LNCAP (cell line): Measurements from ENCODE around the gene TSR3.

Source experiments
- TF ChIP-seq, protein P1 (sequence below): fragments of 450-650 bp; IDR thresholded peaks from 2 replicates; pipeline ENCODE4 v1.5.1; 2017; ENCODE audit warnings: mild to moderate bottlenecking

Gene TSR3

DNA sequence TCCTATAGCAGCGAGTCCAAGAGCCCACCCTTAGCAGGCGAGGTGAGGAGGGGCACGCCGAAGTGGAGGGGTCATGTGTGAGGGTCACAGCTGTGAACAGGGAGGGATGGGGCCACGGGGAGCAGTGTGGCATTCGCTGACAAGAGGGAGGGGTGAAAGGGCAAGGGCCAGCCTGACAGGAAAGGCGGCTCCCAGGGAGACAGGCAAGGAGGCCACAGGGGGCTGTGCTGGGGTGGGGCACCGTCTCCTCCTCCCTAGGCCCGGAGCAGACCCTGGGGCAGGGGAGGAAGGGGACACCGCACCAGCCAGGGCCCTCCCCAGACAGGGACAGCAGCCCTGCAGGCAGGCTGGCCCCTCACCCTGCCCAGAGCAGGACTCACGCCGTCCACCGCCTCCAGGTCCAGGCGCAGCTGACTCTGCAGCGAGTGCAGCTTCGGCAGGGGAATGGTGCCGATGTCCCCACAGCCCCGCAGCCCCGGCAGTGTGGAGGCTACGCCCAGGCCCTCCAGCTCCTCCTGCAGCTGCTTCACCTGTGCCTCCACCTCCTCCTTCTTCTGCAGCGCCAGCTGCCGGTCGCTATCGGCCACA, 15.1 kb upstream of the TSR3 start:
- TF ChIP-seq, protein P1, sequence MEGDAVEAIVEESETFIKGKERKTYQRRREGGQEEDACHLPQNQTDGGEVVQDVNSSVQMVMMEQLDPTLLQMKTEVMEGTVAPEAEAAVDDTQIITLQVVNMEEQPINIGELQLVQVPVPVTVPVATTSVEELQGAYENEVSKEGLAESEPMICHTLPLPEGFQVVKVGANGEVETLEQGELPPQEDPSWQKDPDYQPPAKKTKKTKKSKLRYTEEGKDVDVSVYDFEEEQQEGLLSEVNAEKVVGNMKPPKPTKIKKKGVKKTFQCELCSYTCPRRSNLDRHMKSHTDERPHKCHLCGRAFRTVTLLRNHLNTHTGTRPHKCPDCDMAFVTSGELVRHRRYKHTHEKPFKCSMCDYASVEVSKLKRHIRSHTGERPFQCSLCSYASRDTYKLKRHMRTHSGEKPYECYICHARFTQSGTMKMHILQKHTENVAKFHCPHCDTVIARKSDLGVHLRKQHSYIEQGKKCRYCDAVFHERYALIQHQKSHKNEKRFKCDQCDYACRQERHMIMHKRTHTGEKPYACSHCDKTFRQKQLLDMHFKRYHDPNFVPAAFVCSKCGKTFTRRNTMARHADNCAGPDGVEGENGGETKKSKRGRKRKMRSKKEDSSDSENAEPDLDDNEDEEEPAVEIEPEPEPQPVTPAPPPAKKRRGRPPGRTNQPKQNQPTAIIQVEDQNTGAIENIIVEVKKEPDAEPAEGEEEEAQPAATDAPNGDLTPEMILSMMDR, result no peak

DNA sequence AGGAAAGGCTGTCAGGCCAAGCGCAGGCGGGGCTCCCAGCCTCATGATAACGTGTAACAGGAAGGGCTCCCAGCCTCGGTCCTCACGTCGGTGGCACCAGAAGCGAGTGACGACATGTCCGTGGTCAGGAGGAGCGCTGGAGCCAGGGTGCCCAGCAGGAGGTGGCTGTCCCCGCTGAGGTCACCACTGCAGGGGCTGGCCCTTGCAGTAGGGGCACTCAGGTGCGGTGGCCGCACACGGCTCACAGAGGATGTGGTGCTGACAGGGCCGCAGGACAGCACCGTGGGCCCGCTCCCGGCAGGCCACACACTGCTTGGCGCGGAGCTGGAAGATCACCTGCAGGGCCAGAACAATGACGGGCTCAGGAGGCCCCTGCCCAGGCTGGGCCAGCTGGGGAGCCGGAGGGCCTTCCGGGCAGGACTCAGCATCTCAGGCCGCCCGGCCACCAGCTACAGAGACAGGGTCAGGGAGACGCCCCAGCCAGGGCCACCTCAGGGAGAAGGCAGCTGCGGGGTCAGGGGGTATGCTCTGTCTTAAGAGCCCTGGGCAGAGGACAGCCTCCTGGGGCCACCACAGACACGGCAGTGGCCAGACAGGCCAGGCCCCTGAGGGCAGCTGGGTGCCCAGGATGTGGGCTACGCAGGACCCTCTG, 14.5 kb upstream of the TSR3 start:
- TF ChIP-seq, protein P1, result no peak

DNA sequence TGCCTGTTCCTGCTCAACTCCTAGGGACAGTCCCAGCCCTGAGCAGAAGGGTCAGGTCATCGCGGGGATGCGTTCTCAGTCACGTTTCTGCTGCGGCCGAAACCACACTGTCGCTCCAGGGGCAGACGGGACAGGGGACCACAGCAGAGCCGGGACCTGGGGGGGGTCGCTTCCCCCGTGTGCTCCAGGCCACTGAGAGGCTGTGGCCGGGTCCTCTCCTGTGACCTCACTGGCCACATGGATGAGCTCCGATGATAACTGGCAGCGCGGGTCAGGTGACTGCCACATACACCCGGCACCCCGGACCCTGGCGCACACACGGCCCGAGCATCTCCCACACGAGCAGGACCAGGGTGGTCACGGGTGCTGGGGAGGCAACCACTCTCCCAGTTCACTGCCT, 12.8 kb upstream of the TSR3 start:
- TF ChIP-seq, protein P1, result no peak

DNA sequence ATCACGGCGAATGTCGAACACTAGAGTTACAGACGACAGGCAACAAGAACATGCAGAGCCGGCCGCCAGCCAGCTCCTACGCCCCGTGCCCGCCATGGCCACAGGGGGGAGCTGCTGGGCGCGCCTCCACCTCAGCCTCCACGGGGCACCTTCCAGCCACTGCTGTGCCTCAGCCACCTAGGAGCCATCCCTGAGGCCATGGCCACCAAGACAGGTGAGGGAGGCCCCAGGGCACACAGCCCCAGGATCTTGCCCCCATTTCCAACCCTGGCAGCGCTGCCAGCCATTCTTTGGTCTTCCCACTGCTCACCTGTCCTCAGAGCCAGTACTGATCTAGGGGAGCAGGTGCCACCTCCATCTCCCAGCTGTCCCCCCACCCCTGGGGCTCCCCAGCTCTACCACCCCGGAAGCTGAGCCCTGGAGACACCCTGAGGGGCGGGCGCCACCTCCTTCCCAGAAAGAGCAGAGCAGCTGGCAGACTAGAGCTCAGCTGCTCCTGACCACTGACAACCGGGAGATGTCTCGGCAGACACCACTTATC, 11.9 kb upstream of the TSR3 start:
- TF ChIP-seq, protein P1, result peak; percentile 91

DNA sequence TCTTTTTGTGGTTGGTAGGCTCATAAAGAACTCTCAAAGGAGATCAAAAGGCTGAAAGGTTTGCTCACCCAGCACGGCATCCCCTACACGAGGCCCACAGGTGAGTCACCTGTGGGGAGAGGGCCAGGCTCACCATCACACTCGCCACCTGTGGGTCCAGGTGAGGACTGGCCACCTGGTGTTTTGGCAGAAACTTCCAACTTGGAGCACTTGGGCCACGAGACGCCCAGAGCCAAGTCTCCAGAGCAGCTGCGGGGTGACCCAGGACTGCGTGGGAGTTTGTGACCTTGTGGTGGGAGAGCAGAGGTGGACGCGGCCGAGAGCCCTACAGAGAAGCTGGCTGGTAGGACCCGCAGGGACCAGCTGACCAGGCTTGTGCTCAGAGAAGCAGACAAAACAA, 11.1 kb upstream of the TSR3 start:
- TF ChIP-seq, protein P1, result no peak

DNA sequence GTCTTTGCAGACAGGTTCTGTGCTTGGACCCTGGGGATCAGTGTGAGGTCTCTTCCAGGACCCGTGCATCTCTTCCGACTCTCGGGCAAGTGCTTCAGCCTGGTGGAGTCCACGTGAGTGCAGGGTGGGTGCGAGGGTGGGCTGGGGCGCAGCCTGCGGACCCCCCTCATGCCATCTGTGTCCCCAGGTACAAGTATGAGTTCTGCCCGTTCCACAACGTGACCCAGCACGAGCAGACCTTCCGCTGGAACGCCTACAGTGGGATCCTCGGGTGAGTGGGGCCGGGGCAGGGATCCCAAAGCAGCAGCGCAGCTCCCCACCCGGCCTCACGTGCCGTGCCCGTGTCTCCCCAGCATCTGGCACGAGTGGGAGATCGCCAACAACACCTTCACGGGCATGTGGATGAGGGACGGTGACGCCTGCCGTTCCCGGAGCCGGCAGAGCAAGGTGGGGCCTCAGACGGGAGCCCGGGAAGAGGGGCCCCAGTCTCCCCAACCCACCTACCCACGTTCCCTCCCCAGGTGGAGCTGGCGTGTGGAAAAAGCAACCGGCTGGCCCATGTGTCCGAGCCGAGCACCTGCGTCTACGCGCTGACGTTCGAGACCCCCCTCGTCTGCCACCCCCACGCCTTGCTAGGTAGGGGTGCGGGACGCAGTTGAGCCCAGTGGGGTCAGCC, 10.1 kb upstream of the TSR3 start:
- TF ChIP-seq, protein P1, result no peak

DNA sequence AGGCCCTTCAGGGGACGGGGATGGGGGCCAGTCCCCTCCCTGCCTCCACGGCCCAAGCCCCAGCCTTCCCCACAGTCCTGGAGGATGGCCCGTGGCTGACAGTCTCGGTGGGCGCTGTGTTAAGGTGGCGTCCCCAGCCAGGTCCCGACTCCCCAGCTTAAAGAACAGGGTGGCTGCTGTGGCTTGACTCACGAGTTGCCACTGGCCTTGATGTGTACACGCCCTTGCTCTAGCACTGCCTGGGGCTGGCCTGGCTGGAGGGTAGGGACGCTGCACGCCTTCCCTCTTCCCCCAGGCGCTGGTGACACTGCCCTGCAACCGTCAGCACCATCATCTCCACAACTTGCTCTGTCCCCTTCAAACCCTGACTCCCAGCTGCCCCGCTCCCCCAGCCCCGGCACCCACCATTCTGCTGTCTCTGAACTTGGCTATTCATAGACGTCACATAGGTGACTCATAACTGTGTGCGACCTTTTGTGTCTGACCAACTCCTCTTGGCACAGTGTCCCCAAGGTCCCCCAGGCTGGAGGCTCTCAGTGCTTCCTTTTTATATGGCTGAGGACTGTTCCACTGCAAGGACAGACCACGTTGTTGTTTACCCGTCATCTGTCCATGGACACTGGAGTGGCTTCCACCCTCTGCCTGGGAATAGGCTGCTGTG, 6.4 kb upstream of the TSR3 start:
- TF ChIP-seq, protein P1, result no peak
